NT2/D1 (cell line): ENCODE measurements around the gene HSDL2.

Experiments used
- SUZ12 ChIP-seq: IDR thresholded peaks from 2 replicates; pipeline ENCODE4 v1.6.1; 2011; ENCODE audit not compliant: insufficient read length, insufficient read depth; ENCODE audit errors: extremely low read depth
- YY1 ChIP-seq: IDR thresholded peaks from 2 replicates; pipeline ENCODE4 v1.6.1; 2011; ENCODE audit not compliant: insufficient read length, insufficient read depth
- ZNF274 ChIP-seq: IDR thresholded peaks from 2 replicates; pipeline ENCODE4 v1.6.1; 2011; ENCODE audit warnings: mild to moderate bottlenecking, low read depth, low read length

DNA sequence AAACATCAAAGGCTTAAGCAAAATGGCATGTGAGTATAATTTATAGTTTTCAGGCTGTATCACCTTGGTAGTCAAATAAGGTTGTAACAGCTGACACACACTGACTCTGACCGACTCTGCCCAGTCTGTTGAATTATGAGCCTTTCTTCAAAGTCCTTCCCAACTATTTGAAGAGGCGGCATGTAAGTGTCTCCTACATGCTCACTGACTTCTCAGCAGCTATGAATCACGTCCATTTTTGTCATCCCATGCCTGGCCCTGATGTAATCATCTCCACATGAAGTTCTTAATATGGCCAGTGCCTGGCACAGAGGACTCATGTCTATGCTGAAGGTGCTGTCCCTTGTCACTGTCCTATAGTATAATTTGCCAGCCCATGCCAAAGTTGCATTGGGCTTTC is 41.3 kb upstream of the HSDL2 start:
- no peak for TF ChIP-seq YY1
- TF ChIP-seq SUZ12: no peak
- no peak for TF ChIP-seq ZNF274
